Measurements from ENCODE around the gene GRAMD2A.
"Not testable (repeated sequence)": the region's sequence is repeated elsewhere in the genome, so short reads cannot be mapped to it uniquely, and the experiment has no call there.

GRAMD2A gene

GRCh38 chr15:72184165-72184811, 13.3 kb downstream of the GRAMD2A start:
- DNase-seq (ENCODE audit: low read depth): no peak

DNA sequence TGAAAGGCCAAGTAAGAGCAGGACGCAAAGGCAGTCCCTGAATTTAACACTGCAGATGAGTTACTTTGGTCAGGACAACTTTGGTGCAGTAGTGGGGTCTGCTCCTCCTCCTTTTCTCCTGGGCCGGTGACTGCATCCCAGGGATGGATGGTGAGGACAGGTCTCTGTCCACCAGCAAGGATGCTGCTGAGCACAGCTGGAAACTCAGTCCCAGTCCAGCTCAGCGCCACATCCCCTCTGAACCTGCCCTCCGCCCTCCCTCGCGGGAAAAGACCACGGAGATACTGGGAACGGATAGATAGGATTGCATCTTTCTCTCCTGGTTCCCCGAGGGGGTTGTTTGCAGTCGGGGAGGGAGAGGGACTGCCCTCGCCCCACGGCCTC, 13.8 kb downstream of the GRAMD2A start:
- no peak for DNase-seq (ENCODE audit: low read depth)

DNA sequence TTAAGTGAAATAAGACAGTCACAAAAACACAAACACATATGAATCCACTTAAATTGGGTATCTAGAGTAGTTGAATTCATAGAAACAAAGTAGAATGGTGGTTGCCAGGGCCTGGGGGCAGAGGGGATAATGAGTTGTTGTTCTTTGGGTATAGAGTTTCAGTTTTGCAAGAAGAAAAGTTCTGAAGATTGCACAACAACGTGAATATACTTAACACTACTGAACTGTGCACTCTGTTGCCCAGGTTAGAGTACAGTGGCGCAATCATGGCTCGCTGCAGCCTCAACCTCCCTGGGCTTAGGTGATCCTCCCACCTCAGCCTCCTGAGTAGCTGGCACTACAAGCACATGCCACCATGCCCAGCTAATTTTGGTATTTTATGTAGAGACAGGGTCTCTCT, 14.9 kb downstream of the GRAMD2A start:
- no peak for DNase-seq (ENCODE audit: low read depth)

DNA sequence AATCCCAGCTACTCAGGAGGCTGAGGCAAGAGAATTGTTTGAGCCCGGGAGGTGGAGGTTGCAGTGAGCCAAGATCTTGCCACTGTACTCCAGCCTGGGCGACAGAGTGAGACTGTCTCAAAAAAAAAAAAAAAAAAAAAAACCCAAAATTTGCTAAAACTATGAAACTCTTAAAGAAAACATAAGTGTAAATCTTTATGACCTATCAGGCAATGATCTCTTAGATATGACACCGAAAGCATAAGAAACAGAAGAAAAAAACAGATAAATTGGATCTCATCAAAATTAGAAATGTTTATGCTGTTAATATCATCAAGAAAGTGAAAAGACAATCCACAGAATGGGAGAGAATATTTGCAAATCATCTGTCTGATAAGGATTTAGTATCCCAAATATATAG, 15.3 kb downstream of the GRAMD2A start:
- DNase-seq (ENCODE audit: low read depth): no peak

DNA sequence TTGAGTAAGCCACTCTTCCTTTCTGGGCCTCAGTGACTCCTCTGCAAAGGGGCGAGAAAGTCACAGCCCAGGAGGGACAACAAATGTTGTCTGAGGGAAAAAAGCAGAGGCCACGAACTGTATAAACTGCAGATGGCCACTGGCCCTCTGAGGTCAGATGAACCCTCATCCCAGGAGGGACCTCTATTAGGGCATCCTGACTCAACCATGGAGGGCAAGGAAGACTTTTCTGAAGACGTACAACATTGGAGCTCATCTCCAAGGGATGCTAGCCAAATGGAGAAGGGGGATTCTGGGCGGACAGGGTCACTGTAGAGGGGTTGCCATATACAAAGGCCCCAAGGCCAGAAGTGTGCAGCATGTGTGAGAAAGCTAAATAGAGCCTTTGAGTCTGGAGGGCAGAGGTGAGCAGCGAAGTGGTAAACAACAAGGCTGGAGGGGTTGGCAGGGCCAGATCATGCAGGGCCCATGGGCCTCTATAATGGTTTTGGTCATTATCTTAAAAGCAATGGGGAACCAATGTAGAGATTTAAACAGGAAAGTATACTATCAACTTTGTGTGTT, 16.7 kb downstream of the GRAMD2A start:
- DNase-seq (ENCODE audit: low read depth): no peak

DNA sequence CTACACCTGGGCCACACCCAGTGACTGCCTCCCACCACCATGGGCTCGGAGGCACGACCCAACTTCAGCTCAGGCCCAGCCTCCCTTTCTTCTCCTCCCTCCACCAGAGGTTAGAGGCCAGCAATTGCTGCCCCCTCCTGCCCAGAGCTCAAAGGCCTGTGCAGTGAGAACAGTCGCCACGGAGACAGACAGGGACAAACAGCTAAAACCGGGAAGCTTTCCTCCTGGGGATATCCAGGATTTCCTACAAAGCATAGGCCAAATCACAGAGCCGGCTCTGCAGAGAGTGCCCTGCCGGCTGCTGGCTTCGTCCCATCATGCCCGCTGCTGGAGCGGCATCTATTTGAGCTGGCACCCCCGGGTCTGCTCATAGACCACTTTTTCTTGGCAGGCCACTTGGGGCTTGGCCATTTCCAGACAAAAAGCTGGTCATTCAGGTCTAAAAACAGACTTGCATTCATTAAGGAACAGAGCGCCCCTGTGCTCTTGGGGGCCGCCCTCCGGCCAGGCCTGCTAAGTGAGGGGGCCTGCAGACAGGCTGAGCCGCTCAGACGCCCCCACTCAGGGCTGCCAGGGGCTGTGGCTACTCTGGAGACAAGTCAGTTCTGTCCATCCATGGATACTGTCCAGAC, 17.5 kb downstream of the GRAMD2A start:
- DNase-seq (ENCODE audit: low read depth): no peak

GRCh38 chr15:72178976-72179585, 18.5 kb downstream of the GRAMD2A start:
- no peak for DNase-seq (ENCODE audit: low read depth)

DNA sequence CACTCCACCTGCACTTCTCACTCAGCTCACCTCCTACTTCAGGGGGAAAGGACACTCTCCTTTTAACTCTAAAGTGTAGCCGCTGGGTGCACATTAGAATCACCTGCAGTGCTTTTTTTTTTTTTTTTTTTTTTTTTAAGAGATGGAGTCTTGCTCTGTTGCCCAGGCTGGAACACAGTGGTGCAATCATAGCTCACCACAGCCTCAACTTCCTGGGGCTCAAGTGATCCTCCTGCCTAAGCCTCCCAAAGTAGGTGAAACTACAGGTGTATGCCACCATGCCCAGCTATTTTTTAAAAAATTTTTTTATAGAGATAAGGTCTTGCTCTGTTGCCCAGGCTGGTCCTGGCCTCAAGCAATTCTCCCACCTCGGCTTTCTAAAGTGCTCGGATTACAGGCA, 20.8 kb downstream of the GRAMD2A start:
- DNase-seq (ENCODE audit: low read depth): no peak

DNA sequence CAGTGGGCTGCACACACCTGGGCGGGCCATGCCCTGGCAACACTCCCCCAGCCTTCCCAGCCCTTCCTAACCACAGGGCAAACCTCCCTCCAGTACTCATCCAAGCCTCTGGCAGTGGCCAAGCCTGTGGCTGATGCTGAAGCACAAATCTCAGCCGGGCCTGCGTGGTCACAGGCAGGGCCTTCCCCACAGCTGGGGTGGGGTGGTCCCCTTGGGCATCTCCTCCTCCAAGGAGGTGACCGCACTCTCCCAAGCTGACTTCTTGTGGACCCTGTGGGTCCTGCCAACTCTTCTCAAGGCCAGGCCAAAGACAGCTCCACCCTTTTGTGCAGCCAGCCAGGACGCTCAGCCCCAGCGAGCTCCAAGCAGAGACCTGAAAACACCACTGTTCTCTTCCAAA, 21.4 kb downstream of the GRAMD2A start:
- no peak for DNase-seq (ENCODE audit: low read depth)

GRCh38 chr15:72175186-72176044, 22.2 kb downstream of the GRAMD2A start:
- DNase-seq (ENCODE audit: low read depth): no peak

GRCh38 chr15:72174551-72175165, 22.9 kb downstream of the GRAMD2A start:
- no peak for DNase-seq (ENCODE audit: low read depth)

- no peak for DNase-seq (ENCODE audit: low read depth)
Observed at GRCh38 chr15:72173864-72174550, 23.6 kb downstream of the GRAMD2A start.

DNA sequence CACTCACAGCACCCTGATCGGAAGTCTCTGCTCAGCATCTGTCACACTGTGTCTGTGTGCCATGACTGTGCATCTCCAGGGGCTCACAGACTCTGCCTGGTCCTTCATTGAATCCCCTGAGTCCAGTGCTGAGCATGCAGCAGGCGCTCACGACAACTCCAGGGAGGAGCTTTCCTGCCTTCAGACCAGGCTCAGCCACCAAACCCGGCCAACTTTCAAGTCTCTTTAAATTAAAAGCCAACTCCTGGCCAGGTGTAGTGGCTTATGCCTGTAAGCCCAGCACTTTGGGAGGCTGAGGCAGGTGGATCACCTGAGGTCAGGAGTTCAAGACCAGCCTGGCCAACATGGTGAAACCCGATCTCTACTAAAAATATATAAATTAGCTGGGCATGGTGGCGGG, 24.2 kb downstream of the GRAMD2A start:
- DNase-seq (ENCODE audit: low read depth): no peak

GRCh38 chr15:72172796-72173195, 24.8 kb downstream of the GRAMD2A start:
- no peak for DNase-seq (ENCODE audit: low read depth)

- DNase-seq (ENCODE audit: low read depth): not testable (repeated sequence)
Observed at GRCh38 chr15:72171978-72172377, 25.6 kb downstream of the GRAMD2A start.

DNA sequence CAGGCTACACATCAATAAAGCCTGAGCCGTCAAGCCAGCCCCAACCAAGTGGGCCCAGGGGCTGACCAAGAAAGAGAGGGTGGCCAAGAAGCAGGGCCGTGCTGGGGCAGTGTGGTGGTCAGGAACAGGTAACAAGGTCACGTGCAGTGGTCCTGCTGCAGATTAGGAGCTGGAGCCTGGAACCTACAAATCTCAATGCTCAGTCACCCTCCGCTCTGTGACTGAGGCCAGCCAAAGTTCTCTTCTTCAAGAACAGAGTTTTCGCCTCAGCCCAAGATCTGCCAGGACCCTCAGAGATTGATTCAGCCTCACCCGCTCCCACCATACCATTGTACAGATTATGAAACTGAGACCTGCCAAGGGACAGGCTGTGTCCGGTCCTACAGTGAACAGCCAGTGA, 26.9 kb downstream of the GRAMD2A start:
- no peak for DNase-seq (ENCODE audit: low read depth)

DNA sequence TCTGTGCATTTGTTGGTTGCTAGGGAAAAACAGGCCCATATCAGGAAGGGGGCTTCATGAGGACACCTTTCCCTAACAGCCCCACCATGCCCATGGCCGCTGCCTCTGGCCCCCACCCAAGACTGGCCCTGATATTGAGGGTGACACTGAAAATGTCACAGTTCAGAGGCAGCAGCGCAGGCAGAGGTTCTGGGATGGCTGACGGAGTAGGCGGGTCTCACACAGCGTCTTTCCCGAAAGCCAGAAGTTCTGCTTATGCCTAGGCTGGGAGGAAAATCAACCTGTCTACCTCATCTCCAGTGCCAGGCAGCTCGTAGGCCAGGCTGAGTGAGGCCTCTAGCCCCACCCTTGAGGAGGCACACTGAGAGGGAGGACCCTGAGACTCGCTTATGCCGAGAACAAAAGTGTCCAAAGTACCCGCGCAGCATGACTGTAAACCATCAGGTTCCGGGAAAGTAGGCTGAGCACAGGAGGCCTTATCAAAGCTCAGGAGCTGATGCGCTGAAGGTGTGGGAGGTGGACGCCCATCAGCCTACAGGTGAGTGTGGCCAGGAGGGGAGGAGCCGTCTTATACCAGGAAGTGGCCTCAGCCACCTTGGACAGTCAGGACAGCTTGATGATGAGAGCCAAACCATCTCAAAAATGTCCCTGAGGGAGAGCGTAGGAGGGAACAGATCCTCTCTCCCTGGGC, 27.5 kb downstream of the GRAMD2A start:
- no peak for DNase-seq (ENCODE audit: low read depth)

DNA sequence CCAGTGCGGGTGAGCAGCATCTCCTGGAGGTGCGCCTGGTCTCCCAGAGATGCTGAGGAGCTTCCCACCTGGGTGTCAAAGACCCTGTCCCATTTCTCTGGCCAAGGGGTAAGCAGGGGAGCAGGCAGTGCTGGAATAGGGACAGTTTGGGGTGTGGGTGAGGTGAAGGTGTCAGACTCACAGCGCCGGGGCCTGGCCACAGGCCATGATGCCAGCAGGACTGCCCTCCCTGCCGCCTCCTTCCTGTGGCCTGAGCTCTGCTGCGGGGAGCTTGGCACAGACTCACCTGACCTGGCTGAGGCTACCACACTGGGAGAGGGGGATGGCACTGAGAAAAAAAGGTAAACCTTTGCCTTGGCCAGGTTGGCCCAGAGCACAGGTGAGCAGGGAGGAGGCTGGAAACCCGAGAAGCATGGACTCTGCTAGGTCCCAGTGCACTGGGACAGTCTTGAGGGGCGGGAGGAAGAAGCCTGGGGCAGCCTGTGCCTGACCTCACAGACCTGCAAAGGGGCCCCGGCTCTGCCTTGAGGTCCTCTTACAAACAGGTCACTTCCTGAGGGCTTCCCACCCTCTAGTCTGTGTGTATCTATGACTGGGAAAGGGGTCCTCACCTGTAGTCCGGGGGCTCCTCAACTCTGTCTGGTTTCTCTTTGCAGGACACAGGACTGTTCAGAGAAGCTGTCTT, 28.2 kb downstream of the GRAMD2A start:
- no peak for DNase-seq (ENCODE audit: low read depth)

GRCh38 chr15:72168808-72169190, 28.8 kb downstream of the GRAMD2A start:
- DNase-seq (ENCODE audit: low read depth): no peak

DNA sequence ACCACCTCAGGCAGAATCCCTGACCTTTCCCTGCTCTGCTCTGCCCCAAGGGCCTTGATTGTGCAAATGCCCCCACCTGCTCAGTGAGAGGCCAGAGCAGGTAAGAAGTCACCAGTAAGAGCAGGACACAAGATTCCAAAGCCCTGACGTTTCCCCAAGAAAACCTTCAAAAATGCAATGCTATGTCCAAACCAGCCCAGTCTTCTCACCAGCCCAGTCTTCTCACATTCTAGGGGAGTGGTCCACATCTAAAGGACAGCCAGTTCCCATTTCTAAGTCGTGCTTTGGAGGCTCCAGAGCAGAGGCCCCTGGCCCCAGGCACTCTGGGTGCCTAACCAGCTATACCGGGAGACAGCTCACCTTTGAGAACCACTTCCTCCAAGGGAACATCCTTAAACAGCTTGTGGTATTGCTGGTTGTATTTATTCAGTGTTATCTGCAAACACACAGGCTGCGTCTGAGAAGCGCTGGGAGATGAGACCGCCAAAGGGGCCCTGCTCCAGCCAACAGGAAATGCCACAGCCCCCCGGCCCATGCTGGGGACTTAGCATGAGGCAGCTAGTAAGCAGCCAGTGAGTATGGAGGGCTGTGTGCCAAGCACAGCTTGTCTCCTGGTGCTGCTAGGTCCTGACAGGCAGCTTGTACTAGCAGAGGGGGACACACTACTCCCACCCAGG, 29.3 kb downstream of the GRAMD2A start:
- no peak for DNase-seq (ENCODE audit: low read depth)
